ENCODE data around the gene SYNE4.
A peak's percentile ranks its signal among the peaks of the same experiment; 100 is the strongest.

The SYNE4 gene

DNA sequence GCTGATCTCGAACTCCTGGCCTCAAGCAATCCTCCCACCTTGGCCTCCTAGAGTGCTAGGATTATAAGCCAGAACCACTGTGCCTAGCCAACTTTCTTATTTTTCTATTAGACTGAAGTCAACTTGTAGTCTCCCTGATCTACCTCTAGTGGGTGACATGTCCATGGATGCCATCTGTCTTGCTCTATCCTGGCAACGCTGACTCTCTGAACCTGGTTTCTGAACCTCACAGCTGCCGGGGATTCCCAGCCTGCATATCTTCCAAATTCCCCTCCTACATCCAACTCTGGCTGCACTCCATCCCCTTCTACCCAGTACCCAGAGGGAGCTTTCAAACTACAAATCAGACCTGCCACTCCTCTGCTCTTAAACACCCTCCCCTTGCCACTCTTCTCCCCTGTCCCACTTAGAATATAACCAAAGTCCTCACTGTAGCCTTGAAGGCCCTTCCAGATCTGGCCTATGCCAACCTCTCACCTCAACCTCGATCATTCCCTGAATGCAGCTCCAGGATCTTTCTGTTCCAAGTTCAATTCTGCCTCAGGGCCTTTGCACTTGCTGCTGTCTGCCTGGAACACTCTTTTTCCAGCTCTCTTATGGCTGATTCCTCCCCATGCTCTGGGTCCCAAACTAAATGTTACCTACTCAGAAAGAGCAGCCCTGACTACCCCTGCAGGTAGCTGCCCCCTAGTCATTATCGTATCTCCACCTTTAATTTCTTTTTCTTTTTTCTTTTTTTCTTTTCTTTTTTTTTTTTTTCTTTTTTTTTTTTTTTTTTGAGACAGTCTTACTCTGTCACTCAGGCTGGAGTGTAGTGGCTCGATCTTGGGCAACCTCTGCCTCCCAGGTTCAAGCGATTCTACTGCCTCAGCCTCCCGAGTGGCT lies 21.9 kb upstream of the SYNE4 start:
- Histone ChIP-seq H3K4me1 (ENCODE audit: control insufficient read depth, insufficient read depth, low read length) (peaks cover 6% of the 10 kb centered on the region; the same call in 1 of the 2 replicates), H3K9me3 (ENCODE audit: control insufficient read depth, insufficient read depth, low read depth, low read length) (no peaks in the 10 kb centered on the region), H3K36me3 (ENCODE audit: control insufficient read depth in 2 of 2, insufficient read depth in 1 of 2, low read length in 2 of 2) (peaks cover 43 to 79% of the 10 kb centered on the region in 2 experiments), H3K4me3 (ENCODE audit: low read depth, low read length) (no peak overlapping the region), H3K27ac (ENCODE audit: extremely low read depth, low read depth, low read length) (no peak overlapping the region)
- ChIA-PET CTCF (interaction anchor here (0.6 to 1.1 kb wide), 4 partner anchors 24 to 483 kb away, joined by 3 to 4 read pairs (median 3); partner anchors contain the start of gene WDR62), POLR2A (interaction anchor here (0.6 to 3.8 kb wide), 5 partner anchors 16 to 1813 kb away, joined by 3 to 13 read pairs (median 7); partner anchors contain the start of gene ALKBH6)
- TF ChIP-seq ZFP69B (tag by site-specific recombination; IDR thresholded peaks at IDR 0.05) (no peak), ZNF776 (tag by site-specific recombination; IDR thresholded peaks at IDR 0.05; ENCODE audit: borderline replicate concordance) (no peak), WT1 (tag by site-specific recombination; IDR thresholded peaks at IDR 0.05) (no peak), ZNF623 (tag by site-specific recombination; IDR thresholded peaks at IDR 0.05) (peak; percentile 100), ZNF175 (tag by site-specific recombination; IDR thresholded peaks at IDR 0.05) (no peak), ZNF529 (tag by site-specific recombination; IDR thresholded peaks at IDR 0.05; ENCODE audit: insufficient replicate concordance) (no peak), ZNF394 (tag by site-specific recombination; IDR thresholded peaks at IDR 0.05; ENCODE audit: borderline replicate concordance) (peak; percentile 6; the same call in 1 of the 2 replicates)
- TF ChIP-seq, protein P1, sequence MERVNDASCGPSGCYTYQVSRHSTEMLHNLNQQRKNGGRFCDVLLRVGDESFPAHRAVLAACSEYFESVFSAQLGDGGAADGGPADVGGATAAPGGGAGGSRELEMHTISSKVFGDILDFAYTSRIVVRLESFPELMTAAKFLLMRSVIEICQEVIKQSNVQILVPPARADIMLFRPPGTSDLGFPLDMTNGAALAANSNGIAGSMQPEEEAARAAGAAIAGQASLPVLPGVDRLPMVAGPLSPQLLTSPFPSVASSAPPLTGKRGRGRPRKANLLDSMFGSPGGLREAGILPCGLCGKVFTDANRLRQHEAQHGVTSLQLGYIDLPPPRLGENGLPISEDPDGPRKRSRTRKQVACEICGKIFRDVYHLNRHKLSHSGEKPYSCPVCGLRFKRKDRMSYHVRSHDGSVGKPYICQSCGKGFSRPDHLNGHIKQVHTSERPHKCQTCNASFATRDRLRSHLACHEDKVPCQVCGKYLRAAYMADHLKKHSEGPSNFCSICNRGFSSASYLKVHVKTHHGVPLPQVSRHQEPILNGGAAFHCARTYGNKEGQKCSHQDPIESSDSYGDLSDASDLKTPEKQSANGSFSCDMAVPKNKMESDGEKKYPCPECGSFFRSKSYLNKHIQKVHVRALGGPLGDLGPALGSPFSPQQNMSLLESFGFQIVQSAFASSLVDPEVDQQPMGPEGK (tag by site-specific recombination; IDR thresholded peaks at IDR 0.05) = no peak
- TF ChIP-seq, protein P2, sequence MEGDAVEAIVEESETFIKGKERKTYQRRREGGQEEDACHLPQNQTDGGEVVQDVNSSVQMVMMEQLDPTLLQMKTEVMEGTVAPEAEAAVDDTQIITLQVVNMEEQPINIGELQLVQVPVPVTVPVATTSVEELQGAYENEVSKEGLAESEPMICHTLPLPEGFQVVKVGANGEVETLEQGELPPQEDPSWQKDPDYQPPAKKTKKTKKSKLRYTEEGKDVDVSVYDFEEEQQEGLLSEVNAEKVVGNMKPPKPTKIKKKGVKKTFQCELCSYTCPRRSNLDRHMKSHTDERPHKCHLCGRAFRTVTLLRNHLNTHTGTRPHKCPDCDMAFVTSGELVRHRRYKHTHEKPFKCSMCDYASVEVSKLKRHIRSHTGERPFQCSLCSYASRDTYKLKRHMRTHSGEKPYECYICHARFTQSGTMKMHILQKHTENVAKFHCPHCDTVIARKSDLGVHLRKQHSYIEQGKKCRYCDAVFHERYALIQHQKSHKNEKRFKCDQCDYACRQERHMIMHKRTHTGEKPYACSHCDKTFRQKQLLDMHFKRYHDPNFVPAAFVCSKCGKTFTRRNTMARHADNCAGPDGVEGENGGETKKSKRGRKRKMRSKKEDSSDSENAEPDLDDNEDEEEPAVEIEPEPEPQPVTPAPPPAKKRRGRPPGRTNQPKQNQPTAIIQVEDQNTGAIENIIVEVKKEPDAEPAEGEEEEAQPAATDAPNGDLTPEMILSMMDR (tag by site-specific recombination; IDR thresholded peaks at IDR 0.05) = peak; percentile 58; the same call in 1 of the 2 replicates
- TF ChIP-seq, protein P3, sequence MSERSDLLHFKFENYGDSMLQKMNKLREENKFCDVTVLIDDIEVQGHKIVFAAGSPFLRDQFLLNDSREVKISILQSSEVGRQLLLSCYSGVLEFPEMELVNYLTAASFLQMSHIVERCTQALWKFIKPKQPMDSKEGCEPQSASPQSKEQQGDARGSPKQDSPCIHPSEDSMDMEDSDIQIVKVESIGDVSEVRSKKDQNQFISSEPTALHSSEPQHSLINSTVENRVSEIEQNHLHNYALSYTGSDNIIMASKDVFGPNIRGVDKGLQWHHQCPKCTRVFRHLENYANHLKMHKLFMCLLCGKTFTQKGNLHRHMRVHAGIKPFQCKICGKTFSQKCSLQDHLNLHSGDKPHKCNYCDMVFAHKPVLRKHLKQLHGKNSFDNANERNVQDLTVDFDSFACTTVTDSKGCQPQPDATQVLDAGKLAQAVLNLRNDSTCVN (tag by site-specific recombination; optimal IDR thresholded peaks at IDR 0.05) = peak; percentile 3
- TF ChIP-seq, protein P4, sequence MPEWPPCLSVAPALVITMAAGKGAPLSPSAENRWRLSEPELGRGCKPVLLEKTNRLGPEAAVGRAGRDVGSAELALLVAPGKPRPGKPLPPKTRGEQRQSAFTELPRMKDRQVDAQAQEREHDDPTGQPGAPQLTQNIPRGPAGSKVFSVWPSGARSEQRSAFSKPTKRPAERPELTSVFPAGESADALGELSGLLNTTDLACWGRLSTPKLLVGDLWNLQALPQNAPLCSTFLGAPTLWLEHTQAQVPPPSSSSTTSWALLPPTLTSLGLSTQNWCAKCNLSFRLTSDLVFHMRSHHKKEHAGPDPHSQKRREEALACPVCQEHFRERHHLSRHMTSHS (tag by site-specific recombination; IDR thresholded peaks at IDR 0.05) = no peak
- TF ChIP-seq, protein P5, sequence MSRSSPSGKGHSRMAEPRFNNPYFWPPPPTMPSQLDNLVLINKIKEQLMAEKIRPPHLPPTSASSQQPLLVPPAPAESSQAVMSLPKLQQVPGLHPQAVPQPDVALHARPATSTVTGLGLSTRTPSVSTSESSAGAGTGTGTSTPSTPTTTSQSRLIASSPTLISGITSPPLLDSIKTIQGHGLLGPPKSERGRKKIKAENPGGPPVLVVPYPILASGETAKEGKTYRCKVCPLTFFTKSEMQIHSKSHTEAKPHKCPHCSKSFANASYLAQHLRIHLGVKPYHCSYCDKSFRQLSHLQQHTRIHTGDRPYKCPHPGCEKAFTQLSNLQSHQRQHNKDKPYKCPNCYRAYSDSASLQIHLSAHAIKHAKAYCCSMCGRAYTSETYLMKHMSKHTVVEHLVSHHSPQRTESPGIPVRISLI (tag by site-specific recombination; IDR thresholded peaks at IDR 0.05) = peak; percentile 92
- TF ChIP-seq, protein P6, sequence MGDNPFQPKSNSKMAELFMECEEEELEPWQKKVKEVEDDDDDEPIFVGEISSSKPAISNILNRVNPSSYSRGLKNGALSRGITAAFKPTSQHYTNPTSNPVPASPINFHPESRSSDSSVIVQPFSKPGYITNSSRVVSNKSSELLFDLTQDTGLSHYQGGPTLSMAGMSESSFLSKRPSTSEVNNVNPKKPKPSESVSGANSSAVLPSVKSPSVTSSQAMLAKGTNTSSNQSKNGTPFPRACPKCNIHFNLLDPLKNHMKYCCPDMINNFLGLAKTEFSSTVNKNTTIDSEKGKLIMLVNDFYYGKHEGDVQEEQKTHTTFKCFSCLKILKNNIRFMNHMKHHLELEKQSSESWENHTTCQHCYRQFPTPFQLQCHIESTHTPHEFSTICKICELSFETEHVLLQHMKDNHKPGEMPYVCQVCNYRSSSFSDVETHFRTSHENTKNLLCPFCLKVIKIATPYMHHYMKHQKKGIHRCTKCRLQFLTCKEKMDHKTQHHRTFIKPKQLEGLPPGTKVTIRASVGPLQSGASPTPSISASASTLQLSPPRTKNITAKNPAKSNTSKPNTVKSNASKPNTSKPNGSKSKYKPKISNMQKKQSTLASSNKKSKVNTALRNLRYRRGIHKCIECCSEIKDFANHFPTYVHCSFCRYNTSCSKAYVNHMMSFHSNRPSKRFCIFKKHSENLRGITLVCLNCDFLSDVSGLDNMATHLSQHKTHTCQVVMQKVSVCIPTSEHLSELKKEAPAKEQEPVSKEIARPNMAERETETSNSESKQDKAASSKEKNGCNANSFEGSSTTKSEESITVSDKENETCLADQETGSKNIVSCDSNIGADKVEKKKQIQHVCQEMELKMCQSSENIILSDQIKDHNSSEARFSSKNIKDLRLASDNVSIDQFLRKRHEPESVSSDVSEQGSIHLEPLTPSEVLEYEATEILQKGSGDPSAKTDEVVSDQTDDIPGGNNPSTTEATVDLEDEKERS (tag by site-specific recombination; IDR thresholded peaks at IDR 0.05) = 0 out of 2 replicates have a peak, but pooled peaks have one; percentile 60
- TF ChIP-seq, protein P7, sequence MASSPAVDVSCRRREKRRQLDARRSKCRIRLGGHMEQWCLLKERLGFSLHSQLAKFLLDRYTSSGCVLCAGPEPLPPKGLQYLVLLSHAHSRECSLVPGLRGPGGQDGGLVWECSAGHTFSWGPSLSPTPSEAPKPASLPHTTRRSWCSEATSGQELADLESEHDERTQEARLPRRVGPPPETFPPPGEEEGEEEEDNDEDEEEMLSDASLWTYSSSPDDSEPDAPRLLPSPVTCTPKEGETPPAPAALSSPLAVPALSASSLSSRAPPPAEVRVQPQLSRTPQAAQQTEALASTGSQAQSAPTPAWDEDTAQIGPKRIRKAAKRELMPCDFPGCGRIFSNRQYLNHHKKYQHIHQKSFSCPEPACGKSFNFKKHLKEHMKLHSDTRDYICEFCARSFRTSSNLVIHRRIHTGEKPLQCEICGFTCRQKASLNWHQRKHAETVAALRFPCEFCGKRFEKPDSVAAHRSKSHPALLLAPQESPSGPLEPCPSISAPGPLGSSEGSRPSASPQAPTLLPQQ (tag by site-specific recombination; IDR thresholded peaks at IDR 0.05) = no peak

All from HEK293 (cell line).